D341Med (cell line): ENCODE results near the gene CYFIP1.

Experiments
- DNase-seq: peaks from one replicate; pipeline ENCODE4 v3.0.0; 2012; ENCODE audit warnings: low spot score

CYFIP1 gene

GRCh38 chr15:22867886-22868285, 112.3 kb downstream of the CYFIP1 start:
- peak; percentile 25 for DNase-seq

GRCh38 chr15:22866079-22866478, 114.1 kb downstream of the CYFIP1 start:
- DNase-seq: no peak

- no peak for DNase-seq
Measured at GRCh38 chr15:22863356-22863755, 116.8 kb downstream of the CYFIP1 start.

- no peak for DNase-seq
Measured at GRCh38 chr15:22861161-22861560, 119.0 kb downstream of the CYFIP1 start.

GRCh38 chr15:22856659-22857058, 123.5 kb downstream of the CYFIP1 start:
- no peak for DNase-seq

GRCh38 chr15:22855791-22856190, 124.4 kb downstream of the CYFIP1 start:
- DNase-seq: no peak

- no peak for DNase-seq
Measured at GRCh38 chr15:22851513-22851912, 128.7 kb downstream of the CYFIP1 start.

- no peak for DNase-seq
Measured at GRCh38 chr15:22850055-22850454, 130.1 kb downstream of the CYFIP1 start.

- DNase-seq: no peak
Measured at GRCh38 chr15:22846073-22846472, 134.1 kb downstream of the CYFIP1 start.

- DNase-seq: no peak
Measured at GRCh38 chr15:22845289-22845900, 134.8 kb downstream of the CYFIP1 start.

GRCh38 chr15:22844421-22845288, 135.5 kb downstream of the CYFIP1 start:
- DNase-seq: no peak

- no peak for DNase-seq
Measured at GRCh38 chr15:22839046-22839695, 141.0 kb downstream of the CYFIP1 start.

- DNase-seq: peak; percentile 98
Measured at GRCh38 chr15:22838292-22839042, 141.7 kb downstream of the CYFIP1 start, which contains the start of gene NIPA2. NIPA2 (plus strand) TSS chr15:22838666; CDS start chr15:22851732, 13,066 bp downstream.

GRCh38 chr15:22831473-22831872, 148.7 kb downstream of the CYFIP1 start:
- no peak for DNase-seq

- no peak for DNase-seq
Measured at GRCh38 chr15:22827125-22827524, 153.0 kb downstream of the CYFIP1 start.

GRCh38 chr15:22823495-22824128, 156.6 kb downstream of the CYFIP1 start:
- no peak for DNase-seq

GRCh38 chr15:22819651-22820050, 160.5 kb downstream of the CYFIP1 start:
- DNase-seq: no peak
